Nucleus accumbens (tissue), 56 donors: Measurements from ENCODE around the gene SMTNL1.
A peak's percentile ranks its signal among the peaks of the same experiment; 100 is the strongest.

Experiments used
- DNase-seq, 56 donors: peaks; one replicate each; lab custom pipeline; 2025; lab: John Stamatoyannopoulos, UW

SMTNL1 gene

DNA sequence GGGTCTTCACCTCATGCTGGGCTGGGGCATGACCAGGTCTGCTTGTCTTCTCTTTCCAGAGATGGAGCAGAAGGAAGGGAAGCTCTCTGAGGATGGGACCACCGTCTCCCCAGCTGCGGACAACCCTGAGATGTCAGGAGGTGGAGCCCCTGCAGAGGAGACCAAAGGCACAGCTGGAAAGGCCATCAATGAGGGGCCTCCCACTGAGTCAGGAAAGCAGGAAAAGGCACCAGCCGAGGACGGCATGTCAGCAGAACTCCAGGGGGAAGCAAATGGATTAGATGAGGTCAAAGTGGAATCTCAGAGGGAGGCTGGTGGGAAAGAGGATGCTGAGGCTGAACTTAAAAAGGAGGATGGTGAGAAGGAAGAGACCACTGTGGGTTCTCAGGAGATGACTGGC lies 5.2 kb downstream of the SMTNL1 start:
- DNase-seq = no peak

DNA sequence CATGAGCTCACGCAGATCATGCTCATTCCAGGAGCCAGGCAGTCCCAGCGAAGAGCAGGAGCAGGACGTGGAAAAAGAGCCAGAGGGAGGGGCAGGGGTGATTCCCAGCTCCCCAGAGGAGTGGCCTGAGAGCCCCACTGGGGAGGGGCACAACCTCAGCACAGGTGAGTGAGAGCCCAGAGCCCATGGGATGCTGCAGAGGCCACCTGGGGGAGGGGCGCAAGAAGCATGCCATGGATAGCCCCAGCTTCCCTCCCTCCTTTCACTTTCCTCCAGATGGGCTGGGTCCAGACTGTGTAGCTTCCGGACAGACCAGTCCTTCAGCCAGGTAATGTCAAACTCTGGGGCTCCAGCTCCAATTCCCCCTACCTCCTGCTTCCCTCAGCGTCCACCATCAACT lies 6.2 kb downstream of the SMTNL1 start:
- DNase-seq = no peak

DNA sequence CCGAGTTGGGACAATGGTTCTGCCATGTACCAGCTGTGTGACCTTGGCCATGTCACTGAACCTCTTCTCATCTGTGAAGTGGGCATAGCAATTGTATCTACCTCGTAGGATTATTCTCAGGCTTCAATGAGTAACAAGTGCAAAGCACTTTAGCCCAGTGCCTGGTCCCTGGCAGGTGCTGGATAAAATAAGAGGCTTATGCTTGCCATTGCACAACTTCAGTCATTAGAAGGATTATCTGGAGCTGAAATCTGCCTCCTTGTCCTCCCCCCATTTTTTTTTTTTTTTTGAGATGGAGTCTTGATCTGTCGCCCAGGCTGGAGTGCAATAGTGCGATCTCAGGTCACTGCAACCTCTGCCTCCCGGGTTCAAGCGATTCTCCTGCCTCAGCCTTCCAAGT lies 7.2 kb downstream of the SMTNL1 start:
- no peak for DNase-seq

GRCh38 chr11:57545883-57546282 lies 8.5 kb downstream of the SMTNL1 start:
- DNase-seq = no peak

DNA sequence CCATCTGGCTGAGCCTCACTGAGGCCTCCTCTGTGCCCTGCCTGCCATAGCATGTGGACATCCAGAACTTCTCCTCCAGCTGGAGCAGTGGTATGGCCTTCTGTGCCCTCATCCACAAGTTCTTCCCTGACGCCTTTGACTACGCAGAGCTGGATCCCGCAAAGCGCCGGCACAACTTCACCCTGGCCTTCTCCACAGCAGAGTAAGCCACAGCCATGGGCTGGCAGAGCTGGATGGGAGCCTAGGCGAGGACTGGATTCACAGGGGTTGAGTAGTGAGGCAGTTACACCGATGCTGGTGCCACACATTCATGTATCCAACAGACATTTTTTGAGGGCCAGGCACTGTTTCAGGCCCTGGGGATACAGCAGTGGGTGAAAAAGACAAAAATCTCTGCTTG lies 9.1 kb downstream of the SMTNL1 start:
- no peak for DNase-seq

DNA sequence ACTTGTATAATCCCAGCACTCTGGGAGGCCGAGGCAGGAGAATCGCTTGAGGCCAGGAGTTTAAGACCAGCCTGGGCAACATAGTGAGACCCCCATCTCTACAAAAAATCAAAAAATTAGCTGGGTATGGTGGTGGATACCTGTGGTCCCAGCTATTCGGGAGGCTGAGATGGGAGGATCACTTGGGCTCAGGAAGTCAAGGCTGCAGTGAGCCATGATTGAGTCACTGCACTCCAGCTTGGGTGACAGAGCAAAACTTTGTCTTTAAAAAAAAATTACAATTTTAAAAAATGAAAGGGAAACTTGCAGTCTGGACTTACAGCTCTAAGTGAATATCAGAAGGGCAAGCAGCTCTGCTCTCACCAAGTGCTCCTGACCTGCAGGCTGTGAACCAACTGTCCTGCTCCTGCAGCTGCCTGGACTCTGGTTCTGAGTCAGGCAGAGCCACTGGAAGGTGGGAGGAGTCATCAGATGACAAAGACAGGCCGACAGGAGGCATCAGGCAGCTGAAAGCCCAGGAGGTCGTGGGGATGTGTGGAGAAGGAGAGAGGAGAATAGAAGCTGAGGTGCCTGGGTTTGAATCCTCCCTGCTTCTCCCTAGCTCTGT lies 9.6 kb downstream of the SMTNL1 start:
- no peak for DNase-seq

GRCh38 chr11:57547854-57548377 lies 10.5 kb downstream of the SMTNL1 start:
- DNase-seq = no peak

DNA sequence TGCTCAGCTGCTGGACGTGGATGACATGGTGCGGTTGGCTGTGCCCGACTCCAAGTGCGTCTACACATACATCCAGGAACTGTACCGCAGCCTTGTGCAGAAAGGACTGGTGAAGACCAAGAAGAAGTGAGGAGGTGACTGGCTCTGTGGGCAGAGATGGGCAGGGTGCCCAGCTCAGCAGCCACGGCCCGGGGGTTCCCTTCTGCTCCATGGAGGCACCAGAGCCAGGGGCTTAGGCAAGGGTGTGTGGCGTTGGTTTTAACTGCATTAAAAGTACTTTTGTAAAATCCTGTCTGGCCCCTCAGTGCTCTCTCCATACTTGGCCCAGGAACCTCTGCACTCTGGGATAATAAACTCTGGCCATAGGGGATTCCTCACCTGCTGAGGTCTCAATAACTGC lies 12.6 kb downstream of the SMTNL1 start:
- DNase-seq = no peak

- no peak for DNase-seq
These were observed 14.5 kb downstream of the SMTNL1 start for GRCh38 chr11:57551941-57552340.

GRCh38 chr11:57552479-57552878 lies 15.1 kb downstream of the SMTNL1 start:
- DNase-seq = no peak

- DNase-seq = no peak
These were observed 18.0 kb downstream of the SMTNL1 start for GRCh38 chr11:57555393-57555792.

GRCh38 chr11:57556041-57556440 lies 18.6 kb downstream of the SMTNL1 start:
- DNase-seq = no peak

- no peak for DNase-seq
These were observed 22.8 kb downstream of the SMTNL1 start for GRCh38 chr11:57560146-57560545.

- no peak for DNase-seq
These were observed 25.2 kb downstream of the SMTNL1 start for GRCh38 chr11:57562596-57562995.

- DNase-seq = peak in 14 of 56 donors; percentile 5 to 49 (median 11)
These were observed 28.9 kb downstream of the SMTNL1 start for GRCh38 chr11:57566005-57566904.

DNA sequence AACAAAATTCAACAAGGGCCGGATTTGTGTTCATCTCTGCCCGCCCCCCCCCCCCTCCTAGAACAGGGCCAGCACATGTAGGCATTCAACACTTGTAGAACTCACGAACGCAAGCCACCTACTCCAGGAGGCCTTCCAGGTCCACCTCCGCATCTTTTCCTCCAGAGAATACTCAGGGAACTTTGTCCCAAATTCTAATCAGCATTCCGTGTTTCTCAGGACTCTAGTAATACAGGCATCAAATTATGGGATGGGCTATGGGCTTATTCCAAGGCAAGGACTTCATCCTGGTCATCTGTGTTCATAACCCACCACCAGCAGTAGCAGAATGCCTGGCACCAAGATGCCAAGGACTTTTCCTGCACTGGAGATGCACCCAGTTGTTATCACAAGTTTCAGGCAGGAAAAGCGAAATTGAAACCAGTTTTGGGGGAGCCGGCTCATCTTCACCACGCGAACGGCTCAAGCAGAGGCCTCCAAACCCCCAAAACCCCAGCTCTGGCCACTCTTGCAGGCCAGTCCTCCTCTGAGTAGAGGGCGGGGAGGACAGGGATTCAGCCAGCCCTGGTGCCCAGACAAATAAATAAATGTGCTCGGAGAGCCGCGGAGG lies 29.6 kb downstream of the SMTNL1 start:
- DNase-seq = peak in 13 of 56 donors; percentile 24 to 58 (median 48)

GRCh38 chr11:57567515-57568329 lies 30.3 kb downstream of the SMTNL1 start, which contains the start of gene UBE2L6:
Gene UBE2L6 (minus strand): TSS chr11:57567672. CDS start chr11:57567611, 61 bp downstream.
- peak in 53 of 56 donors; percentile 24 to 89 (median 70) for DNase-seq

DNA sequence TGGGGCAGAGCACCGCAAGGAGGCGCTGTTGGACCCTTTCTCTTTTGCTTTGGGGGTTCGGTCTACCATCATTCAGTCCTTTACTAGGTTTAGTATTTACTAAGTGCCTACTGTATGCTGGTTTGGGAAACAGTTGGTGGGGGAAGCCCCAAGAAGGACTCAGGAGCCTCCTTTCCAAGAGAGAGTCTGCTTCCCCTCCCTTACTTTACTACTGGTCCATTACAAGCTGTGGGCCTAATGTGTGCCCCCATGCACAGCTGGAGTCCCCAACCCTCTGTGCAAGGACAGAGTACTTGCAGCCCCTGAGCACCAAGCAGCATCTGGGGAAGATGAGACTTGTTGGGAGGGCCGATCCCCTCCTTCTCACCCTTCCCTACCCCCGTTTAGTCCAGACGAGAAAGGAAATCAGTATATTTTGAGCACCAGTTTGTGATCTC lies 31.0 kb downstream of the SMTNL1 start:
- peak in 15 of 56 donors; percentile 11 to 91 (median 61) for DNase-seq

DNA sequence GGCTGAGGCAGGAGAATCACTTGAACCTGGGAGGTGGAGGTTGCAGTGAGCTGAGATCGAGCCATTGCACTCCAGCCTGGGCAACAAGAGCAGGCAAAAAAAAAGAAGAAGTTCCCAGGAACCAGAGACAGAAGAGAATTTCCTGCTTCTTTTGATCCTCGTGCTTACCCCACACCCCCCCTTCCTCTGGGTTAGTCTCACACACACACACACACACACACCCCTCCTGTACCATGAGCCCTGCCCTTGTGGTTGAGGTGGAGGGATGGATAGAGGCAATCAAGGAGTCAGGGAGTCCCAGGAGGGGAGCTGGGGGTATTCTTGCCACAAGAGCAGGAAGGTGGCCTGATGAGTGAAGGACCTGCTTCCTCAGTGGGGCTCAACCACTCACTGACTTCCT lies 34.2 kb downstream of the SMTNL1 start:
- DNase-seq = no peak

DNA sequence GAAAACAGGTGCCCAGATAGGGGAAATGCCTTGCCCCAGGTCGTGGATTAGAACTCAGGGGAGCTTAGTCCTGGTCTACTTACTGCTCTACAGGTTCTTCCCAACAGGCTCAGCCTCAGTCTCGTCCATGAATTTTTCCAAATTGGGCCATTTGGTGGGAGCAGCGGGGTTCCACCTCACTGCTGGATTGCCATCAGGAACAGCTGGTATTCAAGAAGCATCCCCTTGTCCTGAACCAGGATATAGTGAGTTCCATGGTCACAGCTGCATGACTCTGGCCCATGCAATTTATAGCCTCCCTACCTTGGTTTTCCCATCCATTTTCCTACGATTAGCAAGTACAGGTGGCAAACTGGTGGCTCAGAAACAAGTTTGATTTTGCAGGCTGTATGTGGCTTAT lies 36.7 kb downstream of the SMTNL1 start:
- no peak for DNase-seq
